HG02798 (cell line): ENCODE data around the gene CTBP1.

Source experiments
- ATAC-seq: cut with Tn5 transposase; IDR thresholded peaks from one replicate; pipeline ENCODE4 v1.9.1; 2021; ENCODE audit warnings: mild to moderate bottlenecking; ENCODE audit not compliant: unreplicated experiment, poor library complexity

The CTBP1 gene

GRCh38 chr4:1226598-1226997 is 22.3 kb downstream of the CTBP1 start:
- no peak for ATAC-seq

- no peak for ATAC-seq
These were observed 22.8 kb downstream of the CTBP1 start for GRCh38 chr4:1226144-1226481.

- ATAC-seq = no peak
These were observed 23.4 kb downstream of the CTBP1 start for GRCh38 chr4:1225272-1226143.

GRCh38 chr4:1223841-1224809 is 24.8 kb downstream of the CTBP1 start:
- ATAC-seq = no peak

GRCh38 chr4:1222938-1223690 is 25.8 kb downstream of the CTBP1 start:
- no peak for ATAC-seq

- no peak for ATAC-seq
These were observed 26.7 kb downstream of the CTBP1 start for GRCh38 chr4:1222036-1222789.

- ATAC-seq = no peak
These were observed 27.6 kb downstream of the CTBP1 start for GRCh38 chr4:1221155-1221870.

GRCh38 chr4:1220566-1220965 is 28.4 kb downstream of the CTBP1 start:
- ATAC-seq = no peak

- ATAC-seq = no peak
These were observed 29.4 kb downstream of the CTBP1 start for GRCh38 chr4:1219566-1219950.

GRCh38 chr4:1218634-1219565 is 30.0 kb downstream of the CTBP1 start:
- ATAC-seq = peak; percentile 55

- ATAC-seq = no peak
These were observed 31.6 kb downstream of the CTBP1 start for GRCh38 chr4:1217366-1217765.

- no peak for ATAC-seq
These were observed 32.0 kb downstream of the CTBP1 start for GRCh38 chr4:1216869-1217294.

GRCh38 chr4:1216076-1216614 is 32.8 kb downstream of the CTBP1 start:
- ATAC-seq = no peak

- peak; percentile 75 for ATAC-seq
These were observed 33.5 kb downstream of the CTBP1 start for GRCh38 chr4:1215141-1216075.

GRCh38 chr4:1214101-1215095 is 34.5 kb downstream of the CTBP1 start:
- ATAC-seq = no peak
